ENCODE results near the gene B4GALT2.

B4GALT2 gene

GRCh38 chr1:43946236-43947060, 32.6 kb upstream of the B4GALT2 start, which contains the start of gene IPO13:
IPO13 (plus strand) TSS chr1:43946950; CDS start chr1:43947601, 651 bp downstream.
- DNase-seq: peak; percentile 90

- DNase-seq: no peak
These were observed 31.7 kb upstream of the B4GALT2 start for GRCh38 chr1:43947061-43947873.

GRCh38 chr1:43947874-43948437, 31.1 kb upstream of the B4GALT2 start:
- no peak for DNase-seq

GRCh38 chr1:43949678-43950077, 29.3 kb upstream of the B4GALT2 start:
- DNase-seq: no peak

- DNase-seq: no peak
These were observed 27.7 kb upstream of the B4GALT2 start for GRCh38 chr1:43951021-43951985.

- no peak for DNase-seq
These were observed 26.2 kb upstream of the B4GALT2 start for GRCh38 chr1:43952731-43953346.

- DNase-seq: no peak
These were observed 25.6 kb upstream of the B4GALT2 start for GRCh38 chr1:43953361-43953760.

GRCh38 chr1:43954036-43954435, 25.0 kb upstream of the B4GALT2 start:
- DNase-seq: no peak

GRCh38 chr1:43956234-43956633, 22.8 kb upstream of the B4GALT2 start:
- DNase-seq: no peak

- no peak for DNase-seq
These were observed 21.5 kb upstream of the B4GALT2 start for GRCh38 chr1:43957407-43958040.

- no peak for DNase-seq
These were observed 20.4 kb upstream of the B4GALT2 start for GRCh38 chr1:43958351-43959255.

GRCh38 chr1:43960798-43961197, 18.2 kb upstream of the B4GALT2 start:
- DNase-seq: no peak

- no peak for DNase-seq
These were observed 17.3 kb upstream of the B4GALT2 start for GRCh38 chr1:43961692-43962091.

- no peak for DNase-seq
These were observed 16.7 kb upstream of the B4GALT2 start for GRCh38 chr1:43962324-43962723.

- DNase-seq: no peak
These were observed 16.0 kb upstream of the B4GALT2 start for GRCh38 chr1:43963006-43963405.

GRCh38 chr1:43963890-43964289, 15.1 kb upstream of the B4GALT2 start:
- DNase-seq: no peak

- DNase-seq: no peak
These were observed 13.7 kb upstream of the B4GALT2 start for GRCh38 chr1:43965316-43965715.

GRCh38 chr1:43968348-43968948, 10.6 kb upstream of the B4GALT2 start:
- DNase-seq: no peak

- no peak for DNase-seq
These were observed 9.6 kb upstream of the B4GALT2 start for GRCh38 chr1:43969416-43969745.

Measured in effector CD4-positive, alpha-beta T cell (primary cell).